Dermis blood vessel endothelial cell (primary cell): ENCODE results near the gene LINC00632. TPM values are rescaled to one million over a fixed set of nuclear protein-coding genes. Genes with fewer than 3 reads are reported as not detected.
A peak's percentile ranks its signal among the peaks of the same experiment; 100 is the strongest.
"Not testable (repeated sequence)": the region's sequence is repeated elsewhere in the genome, so short reads cannot be mapped to it uniquely, and the experiment has no call there.

ENCODE experiments used
- DNase-seq: peaks from one replicate; pipeline ENCODE4 v3.0.0; 2010
- total RNA-seq: library from RNA; depleted of rRNA; stranded (reverse); fragments of >200 nt; gene quantifications from 2 replicates; pipeline ENCODE4 v1.2.3, GENCODE V29; 2014

LINC00632 gene
- total RNA-seq: 0.17 and 0.23 TPM in 2 replicates

DNA sequence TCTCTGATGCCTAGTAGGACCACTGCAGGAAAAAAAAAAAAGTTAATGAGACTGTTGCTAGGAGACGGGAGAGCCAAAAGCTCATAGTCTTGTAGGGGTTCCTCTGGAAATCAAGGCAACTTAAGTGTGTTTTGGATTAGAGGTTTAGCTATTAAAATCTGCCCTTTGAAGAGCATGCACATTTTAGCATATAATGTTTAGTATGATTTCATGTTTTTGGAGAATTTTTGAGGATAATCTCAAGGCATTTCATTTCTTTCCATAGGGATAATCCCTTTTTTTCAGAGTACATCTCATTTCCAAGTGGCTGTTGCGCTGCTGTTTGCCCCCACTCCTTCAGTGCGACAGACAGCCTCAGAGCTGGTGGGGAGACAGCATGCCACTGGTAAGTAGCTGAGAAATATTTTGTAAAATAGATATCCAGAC, at the start of gene LINC00632:
Gene LINC00632, plus strand, starts transcription at position 339 of the 426 bp plus-strand sequence.
- DNase-seq: no peak

- no peak for DNase-seq
Measured at GRCh38 chrX:140661643-140662042, 47.9 kb upstream of the LINC00632 start.

- DNase-seq: peak; percentile 0
Measured at GRCh38 chrX:140664939-140665338, 44.6 kb upstream of the LINC00632 start.

- DNase-seq: no peak
Measured at GRCh38 chrX:140672840-140673731, 36.5 kb upstream of the LINC00632 start.

GRCh38 chrX:140687706-140688105, 21.9 kb upstream of the LINC00632 start:
- no peak for DNase-seq

- DNase-seq: not testable (repeated sequence)
Measured at GRCh38 chrX:140691596-140691995, 18.0 kb upstream of the LINC00632 start.

DNA sequence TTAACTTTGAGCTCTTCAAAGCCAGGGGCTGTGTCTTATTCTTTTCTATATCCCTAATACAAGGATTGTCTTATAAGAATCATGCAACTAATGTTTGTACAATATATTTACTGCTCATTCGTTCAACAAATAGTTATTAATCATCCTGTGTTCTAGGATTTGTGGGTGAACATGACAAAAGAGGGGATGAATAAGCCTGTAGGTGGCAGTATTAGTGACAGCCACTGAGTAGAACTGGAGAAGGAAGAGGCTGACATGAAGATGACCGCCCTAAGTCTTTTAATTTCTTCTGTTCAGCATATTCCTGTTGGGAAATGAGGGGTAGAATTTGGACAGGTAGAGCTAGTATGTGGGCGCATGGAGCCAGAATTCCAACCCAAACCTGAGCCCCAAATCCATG, 11.9 kb upstream of the LINC00632 start:
- no peak for DNase-seq

DNA sequence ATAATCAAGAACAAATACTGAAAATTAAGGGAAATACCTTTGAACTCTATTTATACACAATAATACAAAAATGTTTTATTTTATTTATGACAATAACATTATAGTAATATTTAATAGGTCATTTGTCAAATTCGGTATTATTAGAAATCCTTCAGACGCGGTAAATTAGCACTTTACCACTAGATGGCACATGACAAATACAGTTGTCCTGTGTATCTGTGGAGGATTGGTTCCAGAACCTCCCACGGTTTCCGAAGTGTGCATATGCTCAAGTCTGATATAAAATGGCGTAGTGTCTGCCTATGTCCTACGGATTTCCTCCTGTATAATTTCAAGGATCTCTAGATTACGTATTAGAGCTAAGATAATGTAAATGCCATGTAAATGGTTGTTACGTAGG, 8.1 kb upstream of the LINC00632 start:
- DNase-seq: no peak

DNA sequence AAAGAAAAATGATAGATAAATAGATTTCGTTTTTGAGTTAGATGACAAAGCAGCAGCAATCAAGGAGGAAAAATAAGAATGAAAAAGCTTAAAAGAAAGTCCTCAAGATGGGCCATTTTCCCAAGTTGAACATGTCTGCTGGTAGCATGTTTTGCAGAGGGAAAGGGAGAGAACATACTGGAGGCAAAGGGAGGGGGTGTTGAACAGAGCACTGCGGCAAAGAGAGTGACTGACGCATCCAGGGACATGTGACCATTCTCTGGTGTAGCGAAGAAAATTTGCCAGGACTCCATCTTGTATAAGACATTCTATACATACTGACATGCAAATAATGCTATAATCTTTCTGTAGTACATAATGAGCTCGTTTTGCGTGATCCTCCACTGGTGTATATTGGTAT, 1.2 kb downstream of the LINC00632 start:
- no peak for DNase-seq

GRCh38 chrX:140711894-140712293, 2.3 kb downstream of the LINC00632 start:
- no peak for DNase-seq

GRCh38 chrX:140712413-140713173, 3.0 kb downstream of the LINC00632 start:
- DNase-seq: no peak

GRCh38 chrX:140713174-140713539, 3.6 kb downstream of the LINC00632 start:
- DNase-seq: no peak

DNA sequence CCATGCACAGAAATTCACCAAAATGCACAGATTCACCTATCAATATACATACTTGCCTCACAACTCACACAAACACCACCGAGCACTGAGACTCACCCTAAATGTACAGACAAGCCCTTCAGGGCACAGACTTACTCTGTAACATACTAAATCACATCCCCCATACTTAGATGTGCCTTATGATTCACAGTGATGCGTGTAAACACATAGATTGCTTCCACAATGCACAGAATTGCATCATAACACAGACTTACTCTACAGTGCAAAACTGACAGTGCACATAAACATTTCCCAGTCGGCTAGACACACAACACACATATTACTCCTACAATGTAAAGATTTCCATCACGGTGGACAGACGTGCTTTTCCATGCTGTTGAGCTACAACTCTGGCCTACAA, 6.2 kb downstream of the LINC00632 start:
- no peak for DNase-seq

DNA sequence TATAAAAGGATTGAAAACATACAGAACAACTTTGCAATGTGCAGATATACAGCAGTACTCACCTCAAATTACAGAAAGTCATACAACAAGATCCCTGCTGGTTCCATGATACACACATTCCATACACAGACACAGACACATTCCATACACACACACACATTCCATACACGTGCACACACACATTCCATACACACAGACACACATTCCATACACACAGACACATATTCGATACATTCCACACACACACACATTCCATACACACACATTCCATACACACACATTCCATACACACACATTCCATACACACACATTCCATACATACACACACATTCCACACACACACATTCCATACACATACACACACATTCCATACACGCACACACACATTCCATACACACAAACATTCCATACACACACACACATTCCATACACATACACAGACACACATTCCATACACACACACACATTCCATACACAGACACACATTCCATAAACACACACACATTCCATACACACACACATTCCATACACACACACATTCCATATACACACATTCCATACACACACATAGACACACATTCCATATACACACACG, 13.7 kb downstream of the LINC00632 start:
- no peak for DNase-seq

- DNase-seq: no peak
Measured at GRCh38 chrX:140724309-140724708, 14.8 kb downstream of the LINC00632 start.

DNA sequence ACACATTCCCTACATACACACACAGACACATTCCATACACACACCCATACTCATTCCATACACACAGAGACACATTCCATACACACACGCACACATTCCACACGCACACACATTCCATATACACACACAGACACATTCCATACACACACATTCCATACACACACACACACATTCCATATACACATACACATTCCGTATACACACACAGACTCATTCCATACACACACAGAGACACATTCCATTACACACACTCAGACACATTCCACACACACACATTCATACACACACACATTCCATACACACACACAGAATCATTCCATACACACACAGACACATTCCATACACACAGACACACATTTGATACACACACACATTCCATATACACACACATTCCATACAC, 15.2 kb downstream of the LINC00632 start:
- DNase-seq: no peak

DNA sequence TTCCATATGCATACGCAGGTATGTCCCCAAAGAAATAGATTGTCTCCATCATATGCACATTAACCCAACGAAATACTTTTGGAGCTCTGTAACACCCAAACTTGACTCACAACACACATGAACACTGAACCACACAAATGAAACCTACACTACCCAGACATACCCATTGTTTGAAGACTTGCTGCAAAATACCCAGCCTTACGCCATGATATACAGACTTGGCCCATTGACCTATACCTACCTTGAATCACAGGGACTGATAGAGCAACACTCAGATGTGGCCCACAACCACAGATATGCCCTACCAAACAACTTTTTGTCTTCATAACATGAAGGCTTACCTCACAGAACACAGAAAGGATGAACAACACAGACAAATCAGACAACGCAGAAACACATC, 15.9 kb downstream of the LINC00632 start:
- no peak for DNase-seq

- DNase-seq: peak; percentile 43
Measured at GRCh38 chrX:140733766-140734342, 24.3 kb downstream of the LINC00632 start.

- no peak for DNase-seq
Measured at GRCh38 chrX:140744085-140744484, 34.5 kb downstream of the LINC00632 start.

- DNase-seq: no peak
Measured at GRCh38 chrX:140756941-140757340, 47.4 kb downstream of the LINC00632 start.

DNA sequence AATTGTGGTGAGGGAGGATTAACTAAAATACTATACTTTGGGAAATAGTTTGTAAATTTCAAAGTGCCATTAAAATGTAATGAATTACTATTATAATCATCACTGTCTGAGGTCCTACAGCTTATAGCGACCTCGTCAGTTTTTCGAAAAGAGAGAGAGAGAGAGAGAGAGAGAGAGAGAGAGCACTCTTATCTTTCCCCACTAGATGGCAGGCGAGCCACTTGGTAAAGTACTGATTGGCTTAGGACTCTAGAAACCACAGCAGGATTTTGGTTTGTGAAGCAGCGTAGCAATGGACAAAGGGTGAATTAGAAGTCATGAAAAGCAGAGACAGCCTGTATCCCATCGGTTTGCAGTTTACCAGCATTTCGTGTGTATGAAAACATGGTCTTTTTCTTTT, 52.5 kb downstream of the LINC00632 start:
- peak; percentile 45 for DNase-seq

DNA sequence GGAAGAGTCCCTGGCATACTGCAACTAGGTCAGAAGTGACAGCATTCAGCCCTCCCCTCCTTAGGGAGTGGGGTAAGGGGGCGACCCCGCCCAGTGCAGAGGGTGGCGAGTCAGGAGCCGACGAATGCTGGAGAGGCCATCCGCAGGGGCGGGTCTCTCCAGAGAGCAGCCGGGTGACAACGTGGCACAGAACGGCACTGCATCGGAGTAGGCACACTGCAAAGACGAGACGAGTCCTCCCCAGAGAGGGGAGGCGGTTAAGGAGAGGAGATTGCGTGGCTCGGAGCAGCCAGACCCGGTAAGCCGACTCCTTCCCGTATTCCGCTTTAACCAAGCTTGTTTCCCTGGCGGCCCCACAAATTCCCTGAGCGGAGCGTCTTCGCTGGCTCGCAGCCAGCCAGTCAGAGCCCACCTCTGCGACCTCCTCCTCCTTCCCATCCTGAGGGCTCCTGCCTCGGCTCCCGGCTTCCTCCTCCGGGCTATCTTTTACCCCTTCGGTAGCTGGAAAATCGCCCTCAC, 54.9 kb downstream of the LINC00632 start:
- DNase-seq: peak; percentile 0
